ENCODE results near the gene MICU1. TPM values are rescaled to one million over a fixed set of nuclear protein-coding genes. Genes with fewer than 3 reads are reported as not detected.
"Not testable (repeated sequence)": the region's sequence is repeated elsewhere in the genome, so short reads cannot be mapped to it uniquely, and the experiment has no call there.

MICU1 gene
- 32.7 and 33.3 TPM in 2 replicates for total RNA-seq

- no peak for DNase-seq (ENCODE audit: extremely low read depth, low read depth, low spot score)
Measured at GRCh38 chr10:72625608-72626443, at the start of gene MICU1. Gene MICU1 (minus strand): TSS chr10:72626079. CDS start chr10:72566793, 59,286 bp downstream.

GRCh38 chr10:72674174-72674573 is 48.3 kb upstream of the MICU1 start:
- DNase-seq (ENCODE audit: extremely low read depth, low read depth, low spot score), result not testable (repeated sequence)

GRCh38 chr10:72673280-72673679 is 47.4 kb upstream of the MICU1 start:
- DNase-seq (ENCODE audit: extremely low read depth, low read depth, low spot score), result no peak

GRCh38 chr10:72667207-72667864 is 41.5 kb upstream of the MICU1 start:
- DNase-seq (ENCODE audit: extremely low read depth, low read depth, low spot score), result no peak

- no peak for DNase-seq (ENCODE audit: extremely low read depth, low read depth, low spot score)
Measured at GRCh38 chr10:72665925-72666324, 40.0 kb upstream of the MICU1 start.

- DNase-seq (ENCODE audit: extremely low read depth, low read depth, low spot score), result no peak
Measured at GRCh38 chr10:72663971-72664370, 38.1 kb upstream of the MICU1 start.

GRCh38 chr10:72661431-72661830 is 35.6 kb upstream of the MICU1 start:
- no peak for DNase-seq (ENCODE audit: extremely low read depth, low read depth, low spot score)

GRCh38 chr10:72660220-72660619 is 34.3 kb upstream of the MICU1 start:
- DNase-seq (ENCODE audit: extremely low read depth, low read depth, low spot score), result no peak

GRCh38 chr10:72659694-72660093 is 33.8 kb upstream of the MICU1 start:
- no peak for DNase-seq (ENCODE audit: extremely low read depth, low read depth, low spot score)

GRCh38 chr10:72658696-72659400 is 33.0 kb upstream of the MICU1 start:
- no peak for DNase-seq (ENCODE audit: extremely low read depth, low read depth, low spot score)

GRCh38 chr10:72654720-72655119 is 28.8 kb upstream of the MICU1 start:
- no peak for DNase-seq (ENCODE audit: extremely low read depth, low read depth, low spot score)

GRCh38 chr10:72653383-72654096 is 27.7 kb upstream of the MICU1 start:
- DNase-seq (ENCODE audit: extremely low read depth, low read depth, low spot score), result no peak

GRCh38 chr10:72649291-72649690 is 23.4 kb upstream of the MICU1 start:
- DNase-seq (ENCODE audit: extremely low read depth, low read depth, low spot score), result no peak

GRCh38 chr10:72648301-72648700 is 22.4 kb upstream of the MICU1 start:
- no peak for DNase-seq (ENCODE audit: extremely low read depth, low read depth, low spot score)

- not testable (repeated sequence) for DNase-seq (ENCODE audit: extremely low read depth, low read depth, low spot score)
Measured at GRCh38 chr10:72646971-72647370, 21.1 kb upstream of the MICU1 start.

GRCh38 chr10:72645263-72645858 is 19.5 kb upstream of the MICU1 start:
- DNase-seq (ENCODE audit: extremely low read depth, low read depth, low spot score), result no peak

GRCh38 chr10:72642318-72642717 is 16.4 kb upstream of the MICU1 start:
- DNase-seq (ENCODE audit: extremely low read depth, low read depth, low spot score), result no peak

- no peak for DNase-seq (ENCODE audit: extremely low read depth, low read depth, low spot score)
Measured at GRCh38 chr10:72639441-72639873, 13.6 kb upstream of the MICU1 start.

GRCh38 chr10:72638586-72639440 is 12.9 kb upstream of the MICU1 start:
- DNase-seq (ENCODE audit: extremely low read depth, low read depth, low spot score), result no peak
